Ovary (tissue), 3 donors: ENCODE results near the gene CAPZA1.

Source experiments
- CTCF ChIP-seq, 3 donors: fragments of 450-650 bp in 2 of 3; fragments of 200-600 bp in 1 of 3; IDR thresholded peaks; one replicate each; pipeline versions ENCODE4 v1.5.1 to v1.8.0; 2016 to 2022; ENCODE audit warnings: antibody characterized with exemption in 3 of 3, mild to moderate bottlenecking in 1 of 3
- POLR2A ChIP-seq: fragments of 450-650 bp; IDR thresholded peaks from one replicate; pipeline ENCODE4 v1.6.1; 2017; ENCODE audit warnings: antibody characterized with exemption, mild to moderate bottlenecking, moderate library complexity
- donor health status: DM: no; HTN: no; CAD: no.

- no peak for TF ChIP-seq CTCF (IDR thresholded peaks at IDR 0.05)
- peak; percentile 65 for TF ChIP-seq POLR2A
Observed at GRCh38 chr1:112706505-112707220, 87.0 kb downstream of the CAPZA1 start, which contains the start of gene RHOC.
